Measurements from ENCODE around the gene ZBTB1. TPM values are rescaled to one million over a fixed set of nuclear protein-coding genes. Genes with fewer than 3 reads are reported as not detected.

Gene ZBTB1
- total and polyA plus RNA-seq, 9 of the 15 experiments (the other 6 are each of a cell fraction or from before 2014, with no cell fraction given): 2.3 to 16.5 (median 9.0) TPM

DNA sequence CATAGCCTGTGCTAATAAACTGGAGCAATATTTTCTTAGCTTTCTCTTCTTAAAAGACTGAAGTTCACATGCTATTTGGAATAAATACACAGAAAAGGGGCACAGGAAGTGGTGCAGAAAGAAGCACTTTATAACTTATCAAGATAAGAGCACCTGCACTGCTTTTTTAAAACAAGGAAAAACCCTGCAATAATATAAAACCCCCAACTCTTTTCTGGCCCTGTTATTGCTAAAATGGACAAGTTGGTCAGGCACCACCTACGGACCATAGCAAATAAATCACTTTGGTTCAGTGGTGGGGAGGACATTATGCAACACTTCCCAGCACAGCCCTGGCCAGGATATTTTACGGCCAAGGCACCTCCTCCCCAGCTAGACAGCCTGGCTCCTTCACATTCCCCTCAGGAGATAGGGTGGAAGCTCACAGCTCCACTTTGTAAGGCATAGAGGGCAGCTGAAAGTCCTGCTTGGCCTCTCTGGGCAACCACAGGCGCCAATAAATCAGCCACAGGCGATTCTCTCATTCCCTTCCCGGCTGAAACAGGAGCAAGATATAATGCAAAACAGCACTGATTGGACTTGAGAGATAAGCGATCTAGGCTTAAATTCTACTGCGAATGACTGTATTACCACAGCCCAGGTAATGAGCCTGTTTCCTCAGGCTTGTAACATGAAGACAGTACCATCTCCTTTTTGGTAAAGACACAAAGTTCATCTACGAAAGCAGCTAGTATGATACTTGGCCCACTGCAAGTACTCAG, 3.0 kb upstream of the ZBTB1 start (continued):
- TF ChIP-seq, protein P1, sequence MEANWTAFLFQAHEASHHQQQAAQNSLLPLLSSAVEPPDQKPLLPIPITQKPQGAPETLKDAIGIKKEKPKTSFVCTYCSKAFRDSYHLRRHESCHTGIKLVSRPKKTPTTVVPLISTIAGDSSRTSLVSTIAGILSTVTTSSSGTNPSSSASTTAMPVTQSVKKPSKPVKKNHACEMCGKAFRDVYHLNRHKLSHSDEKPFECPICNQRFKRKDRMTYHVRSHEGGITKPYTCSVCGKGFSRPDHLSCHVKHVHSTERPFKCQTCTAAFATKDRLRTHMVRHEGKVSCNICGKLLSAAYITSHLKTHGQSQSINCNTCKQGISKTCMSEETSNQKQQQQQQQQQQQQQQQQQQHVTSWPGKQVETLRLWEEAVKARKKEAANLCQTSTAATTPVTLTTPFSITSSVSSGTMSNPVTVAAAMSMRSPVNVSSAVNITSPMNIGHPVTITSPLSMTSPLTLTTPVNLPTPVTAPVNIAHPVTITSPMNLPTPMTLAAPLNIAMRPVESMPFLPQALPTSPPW (CRISPR knock-in tag; IDR thresholded peaks at IDR 0.05): no peak
- TF ChIP-seq, protein P2, sequence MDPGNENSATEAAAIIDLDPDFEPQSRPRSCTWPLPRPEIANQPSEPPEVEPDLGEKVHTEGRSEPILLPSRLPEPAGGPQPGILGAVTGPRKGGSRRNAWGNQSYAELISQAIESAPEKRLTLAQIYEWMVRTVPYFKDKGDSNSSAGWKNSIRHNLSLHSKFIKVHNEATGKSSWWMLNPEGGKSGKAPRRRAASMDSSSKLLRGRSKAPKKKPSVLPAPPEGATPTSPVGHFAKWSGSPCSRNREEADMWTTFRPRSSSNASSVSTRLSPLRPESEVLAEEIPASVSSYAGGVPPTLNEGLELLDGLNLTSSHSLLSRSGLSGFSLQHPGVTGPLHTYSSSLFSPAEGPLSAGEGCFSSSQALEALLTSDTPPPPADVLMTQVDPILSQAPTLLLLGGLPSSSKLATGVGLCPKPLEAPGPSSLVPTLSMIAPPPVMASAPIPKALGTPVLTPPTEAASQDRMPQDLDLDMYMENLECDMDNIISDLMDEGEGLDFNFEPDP (CRISPR knock-in tag; IDR thresholded peaks at IDR 0.05): no peak
- TF ChIP-seq, protein P3, sequence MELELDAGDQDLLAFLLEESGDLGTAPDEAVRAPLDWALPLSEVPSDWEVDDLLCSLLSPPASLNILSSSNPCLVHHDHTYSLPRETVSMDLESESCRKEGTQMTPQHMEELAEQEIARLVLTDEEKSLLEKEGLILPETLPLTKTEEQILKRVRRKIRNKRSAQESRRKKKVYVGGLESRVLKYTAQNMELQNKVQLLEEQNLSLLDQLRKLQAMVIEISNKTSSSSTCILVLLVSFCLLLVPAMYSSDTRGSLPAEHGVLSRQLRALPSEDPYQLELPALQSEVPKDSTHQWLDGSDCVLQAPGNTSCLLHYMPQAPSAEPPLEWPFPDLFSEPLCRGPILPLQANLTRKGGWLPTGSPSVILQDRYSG (tag; conservative IDR thresholded peaks at IDR 0.05; ENCODE audit: low read depth): no peak
- TF ChIP-seq NEUROD1 (IDR thresholded peaks at IDR 0.05; ENCODE audit: borderline replicate concordance, low read depth, low read length, partially characterized antibody) (no peak), CHCHD3 (CRISPR knock-in tag; IDR thresholded peaks at IDR 0.05) (no peak), MCM3 (IDR thresholded peaks at IDR 0.05) (no peak), ZNF184 (CRISPR knock-in tag; IDR thresholded peaks at IDR 0.05) (no peak), POLR2A (conservative IDR thresholded peaks at IDR 0.05) (no peak), ZNF274 (IDR thresholded peaks at IDR 0.05; ENCODE audit: borderline replicate concordance, low read depth, low read length) (no peak)
